ENCODE results near the gene GDF7. TPM values are rescaled to one million over a fixed set of nuclear protein-coding genes. Genes with fewer than 3 reads are reported as not detected.

Gene GDF7
- polyA plus RNA-seq, 1 of the 3 experiments (the other 2 are of a cell fraction): 0.02 TPM

DNA sequence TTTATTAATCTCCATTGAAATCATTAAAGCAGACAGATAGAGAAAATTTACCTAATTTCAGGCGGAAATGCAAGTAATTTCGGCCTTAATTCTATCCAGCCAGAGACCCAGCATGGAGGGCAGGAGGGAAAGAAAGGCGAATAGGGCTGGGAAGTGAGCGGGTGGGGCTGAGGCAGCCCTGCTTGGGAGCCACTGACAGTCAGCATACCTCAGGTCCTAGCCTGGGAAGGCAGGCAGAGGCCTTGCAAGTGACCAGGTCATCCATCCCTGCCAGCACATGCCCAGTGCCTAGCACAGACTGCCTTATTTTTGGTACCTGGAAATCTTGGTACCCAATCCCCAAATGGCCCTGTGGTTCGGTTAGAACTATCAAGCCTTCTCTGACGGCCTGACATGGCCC is 1.5 kb downstream of the GDF7 start:
- Histone ChIP-seq H3K4me1 (ENCODE audit: control insufficient read depth in 1 of 2, insufficient read depth in 2 of 2, low read depth in 1 of 2, low read length in 1 of 2) (peaks cover 0 to 26% of the 10 kb centered on the region in 2 experiments; a peak in 2 of 4 replicates), H2AFZ (ENCODE audit: low read depth) (no peak overlapping the region), H3K9me3 (no peaks in the 10 kb centered on the region), H3K4me2 (no peak overlapping the region), H3K9me2 (no peaks in the 10 kb centered on the region), H3K79me2 (ENCODE audit: insufficient read depth) (no peaks in the 10 kb centered on the region), H3K27me3 (ENCODE audit: insufficient read depth) (peaks cover 79% of the 10 kb centered on the region), H3K36me3 (replicated peaks in 1 of 2; ENCODE audit: control insufficient read depth in 1 of 2, insufficient read depth in 2 of 2, low read length in 1 of 2) (no peaks in the 10 kb centered on the region), H3K27ac (ENCODE audit: low read depth in 2 of 2, low read length in 1 of 2) (no peak overlapping the region), H3F3A (replicated peaks; ENCODE audit: insufficient read depth) (no peaks in the 10 kb centered on the region), H4K20me1 (ENCODE audit: insufficient read depth) (no peaks in the 10 kb centered on the region), H3K9ac (no peak overlapping the region), H3K4me3 (ENCODE audit: low read depth in 2 of 2, low read length in 1 of 2) (no peak overlapping the region)
- ChIA-PET CTCF (interaction anchor here (0.8 to 9.8 kb wide), 6 partner anchors 6 to 449 kb away, joined by 3 to 427 read pairs (median 20); partner anchors contain the start of gene HS1BP3), POLR2A (no interaction called here)
- no peak for TF ChIP-seq RXRA (IDR thresholded peaks at IDR 0.05; ENCODE audit: borderline replicate concordance, low read depth)
- TF ChIP-seq, protein P1, sequence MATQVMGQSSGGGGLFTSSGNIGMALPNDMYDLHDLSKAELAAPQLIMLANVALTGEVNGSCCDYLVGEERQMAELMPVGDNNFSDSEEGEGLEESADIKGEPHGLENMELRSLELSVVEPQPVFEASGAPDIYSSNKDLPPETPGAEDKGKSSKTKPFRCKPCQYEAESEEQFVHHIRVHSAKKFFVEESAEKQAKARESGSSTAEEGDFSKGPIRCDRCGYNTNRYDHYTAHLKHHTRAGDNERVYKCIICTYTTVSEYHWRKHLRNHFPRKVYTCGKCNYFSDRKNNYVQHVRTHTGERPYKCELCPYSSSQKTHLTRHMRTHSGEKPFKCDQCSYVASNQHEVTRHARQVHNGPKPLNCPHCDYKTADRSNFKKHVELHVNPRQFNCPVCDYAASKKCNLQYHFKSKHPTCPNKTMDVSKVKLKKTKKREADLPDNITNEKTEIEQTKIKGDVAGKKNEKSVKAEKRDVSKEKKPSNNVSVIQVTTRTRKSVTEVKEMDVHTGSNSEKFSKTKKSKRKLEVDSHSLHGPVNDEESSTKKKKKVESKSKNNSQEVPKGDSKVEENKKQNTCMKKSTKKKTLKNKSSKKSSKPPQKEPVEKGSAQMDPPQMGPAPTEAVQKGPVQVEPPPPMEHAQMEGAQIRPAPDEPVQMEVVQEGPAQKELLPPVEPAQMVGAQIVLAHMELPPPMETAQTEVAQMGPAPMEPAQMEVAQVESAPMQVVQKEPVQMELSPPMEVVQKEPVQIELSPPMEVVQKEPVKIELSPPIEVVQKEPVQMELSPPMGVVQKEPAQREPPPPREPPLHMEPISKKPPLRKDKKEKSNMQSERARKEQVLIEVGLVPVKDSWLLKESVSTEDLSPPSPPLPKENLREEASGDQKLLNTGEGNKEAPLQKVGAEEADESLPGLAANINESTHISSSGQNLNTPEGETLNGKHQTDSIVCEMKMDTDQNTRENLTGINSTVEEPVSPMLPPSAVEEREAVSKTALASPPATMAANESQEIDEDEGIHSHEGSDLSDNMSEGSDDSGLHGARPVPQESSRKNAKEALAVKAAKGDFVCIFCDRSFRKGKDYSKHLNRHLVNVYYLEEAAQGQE (IDR thresholded peaks at IDR 0.05; ENCODE audit: low read depth, low read length): no peak
- TF ChIP-seq NFIC (IDR thresholded peaks at IDR 0.05; ENCODE audit: borderline replicate concordance): no peak
- no peak for TF ChIP-seq MEF2A (IDR thresholded peaks at IDR 0.05; ENCODE audit: borderline replicate concordance, low read depth)
- TF ChIP-seq TEAD4 (IDR thresholded peaks at IDR 0.05; ENCODE audit: borderline replicate concordance, insufficient read depth): no peak
- no peak for TF ChIP-seq ELF1 (IDR thresholded peaks at IDR 0.05)
- TF ChIP-seq, protein P2, sequence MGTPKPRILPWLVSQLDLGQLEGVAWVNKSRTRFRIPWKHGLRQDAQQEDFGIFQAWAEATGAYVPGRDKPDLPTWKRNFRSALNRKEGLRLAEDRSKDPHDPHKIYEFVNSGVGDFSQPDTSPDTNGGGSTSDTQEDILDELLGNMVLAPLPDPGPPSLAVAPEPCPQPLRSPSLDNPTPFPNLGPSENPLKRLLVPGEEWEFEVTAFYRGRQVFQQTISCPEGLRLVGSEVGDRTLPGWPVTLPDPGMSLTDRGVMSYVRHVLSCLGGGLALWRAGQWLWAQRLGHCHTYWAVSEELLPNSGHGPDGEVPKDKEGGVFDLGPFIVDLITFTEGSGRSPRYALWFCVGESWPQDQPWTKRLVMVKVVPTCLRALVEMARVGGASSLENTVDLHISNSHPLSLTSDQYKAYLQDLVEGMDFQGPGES (IDR thresholded peaks at IDR 0.05; ENCODE audit: low read depth, low read length): no peak
- TF ChIP-seq, protein P3, sequence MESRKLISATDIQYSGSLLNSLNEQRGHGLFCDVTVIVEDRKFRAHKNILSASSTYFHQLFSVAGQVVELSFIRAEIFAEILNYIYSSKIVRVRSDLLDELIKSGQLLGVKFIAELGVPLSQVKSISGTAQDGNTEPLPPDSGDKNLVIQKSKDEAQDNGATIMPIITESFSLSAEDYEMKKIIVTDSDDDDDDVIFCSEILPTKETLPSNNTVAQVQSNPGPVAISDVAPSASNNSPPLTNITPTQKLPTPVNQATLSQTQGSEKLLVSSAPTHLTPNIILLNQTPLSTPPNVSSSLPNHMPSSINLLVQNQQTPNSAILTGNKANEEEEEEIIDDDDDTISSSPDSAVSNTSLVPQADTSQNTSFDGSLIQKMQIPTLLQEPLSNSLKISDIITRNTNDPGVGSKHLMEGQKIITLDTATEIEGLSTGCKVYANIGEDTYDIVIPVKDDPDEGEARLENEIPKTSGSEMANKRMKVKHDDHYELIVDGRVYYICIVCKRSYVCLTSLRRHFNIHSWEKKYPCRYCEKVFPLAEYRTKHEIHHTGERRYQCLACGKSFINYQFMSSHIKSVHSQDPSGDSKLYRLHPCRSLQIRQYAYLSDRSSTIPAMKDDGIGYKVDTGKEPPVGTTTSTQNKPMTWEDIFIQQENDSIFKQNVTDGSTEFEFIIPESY (IDR thresholded peaks at IDR 0.05; ENCODE audit: borderline replicate concordance, low read depth): no peak
- no peak for TF ChIP-seq YY1 (IDR thresholded peaks at IDR 0.05; ENCODE audit: low read depth)
- no peak for TF ChIP-seq MXI1 (IDR thresholded peaks at IDR 0.05; ENCODE audit: low read depth, low read length)
- no peak for TF ChIP-seq SIN3A (IDR thresholded peaks at IDR 0.05; ENCODE audit: borderline replicate concordance, low read depth, low read length)
- TF ChIP-seq RCOR1 (IDR thresholded peaks at IDR 0.05; ENCODE audit: low read length): no peak
- TF ChIP-seq, protein P4, sequence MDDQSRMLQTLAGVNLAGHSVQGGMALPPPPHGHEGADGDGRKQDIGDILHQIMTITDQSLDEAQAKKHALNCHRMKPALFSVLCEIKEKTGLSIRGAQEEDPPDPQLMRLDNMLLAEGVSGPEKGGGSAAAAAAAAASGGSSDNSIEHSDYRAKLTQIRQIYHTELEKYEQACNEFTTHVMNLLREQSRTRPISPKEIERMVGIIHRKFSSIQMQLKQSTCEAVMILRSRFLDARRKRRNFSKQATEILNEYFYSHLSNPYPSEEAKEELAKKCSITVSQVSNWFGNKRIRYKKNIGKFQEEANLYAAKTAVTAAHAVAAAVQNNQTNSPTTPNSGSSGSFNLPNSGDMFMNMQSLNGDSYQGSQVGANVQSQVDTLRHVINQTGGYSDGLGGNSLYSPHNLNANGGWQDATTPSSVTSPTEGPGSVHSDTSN (IDR thresholded peaks at IDR 0.05): no peak
- no peak for TF ChIP-seq RAD21 (IDR thresholded peaks at IDR 0.05; ENCODE audit: low read length)
- TF ChIP-seq, protein P5, sequence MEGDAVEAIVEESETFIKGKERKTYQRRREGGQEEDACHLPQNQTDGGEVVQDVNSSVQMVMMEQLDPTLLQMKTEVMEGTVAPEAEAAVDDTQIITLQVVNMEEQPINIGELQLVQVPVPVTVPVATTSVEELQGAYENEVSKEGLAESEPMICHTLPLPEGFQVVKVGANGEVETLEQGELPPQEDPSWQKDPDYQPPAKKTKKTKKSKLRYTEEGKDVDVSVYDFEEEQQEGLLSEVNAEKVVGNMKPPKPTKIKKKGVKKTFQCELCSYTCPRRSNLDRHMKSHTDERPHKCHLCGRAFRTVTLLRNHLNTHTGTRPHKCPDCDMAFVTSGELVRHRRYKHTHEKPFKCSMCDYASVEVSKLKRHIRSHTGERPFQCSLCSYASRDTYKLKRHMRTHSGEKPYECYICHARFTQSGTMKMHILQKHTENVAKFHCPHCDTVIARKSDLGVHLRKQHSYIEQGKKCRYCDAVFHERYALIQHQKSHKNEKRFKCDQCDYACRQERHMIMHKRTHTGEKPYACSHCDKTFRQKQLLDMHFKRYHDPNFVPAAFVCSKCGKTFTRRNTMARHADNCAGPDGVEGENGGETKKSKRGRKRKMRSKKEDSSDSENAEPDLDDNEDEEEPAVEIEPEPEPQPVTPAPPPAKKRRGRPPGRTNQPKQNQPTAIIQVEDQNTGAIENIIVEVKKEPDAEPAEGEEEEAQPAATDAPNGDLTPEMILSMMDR (IDR thresholded peaks at IDR 0.05): no peak
- no peak for TF ChIP-seq EP300 (IDR thresholded peaks at IDR 0.05; ENCODE audit: borderline replicate concordance in 1 of 2, low read depth in 1 of 2, low read length in 1 of 2)
- no peak for TF ChIP-seq POLR2AphosphoS5 (IDR thresholded peaks at IDR 0.05; ENCODE audit: low read depth, low read length)
- no peak for TF ChIP-seq EZH2phosphoT487 (IDR thresholded peaks at IDR 0.05; ENCODE audit: borderline replicate concordance, low read depth)
- TF ChIP-seq FOXJ3 (CRISPR knock-in tag; IDR thresholded peaks at IDR 0.05): no peak
- no peak for TF ChIP-seq JUND (IDR thresholded peaks at IDR 0.05)
- 78% methylated on average over 6 of the region's 6 CpGs for WGBS (ENCODE audit: low lambda C conversion rate)
- DNase-seq: peak; percentile 48
